Midbrain (tissue), 1 donor: Measurements from ENCODE around the gene SAPCD1.
"Not testable (repeated sequence)": the region's sequence is repeated elsewhere in the genome, so short reads cannot be mapped to it uniquely, and the experiment has no call there.

Source experiments
- DNase-seq: peaks from one replicate; lab custom pipeline; 2025; lab: John Stamatoyannopoulos, UW

The SAPCD1 gene

DNA sequence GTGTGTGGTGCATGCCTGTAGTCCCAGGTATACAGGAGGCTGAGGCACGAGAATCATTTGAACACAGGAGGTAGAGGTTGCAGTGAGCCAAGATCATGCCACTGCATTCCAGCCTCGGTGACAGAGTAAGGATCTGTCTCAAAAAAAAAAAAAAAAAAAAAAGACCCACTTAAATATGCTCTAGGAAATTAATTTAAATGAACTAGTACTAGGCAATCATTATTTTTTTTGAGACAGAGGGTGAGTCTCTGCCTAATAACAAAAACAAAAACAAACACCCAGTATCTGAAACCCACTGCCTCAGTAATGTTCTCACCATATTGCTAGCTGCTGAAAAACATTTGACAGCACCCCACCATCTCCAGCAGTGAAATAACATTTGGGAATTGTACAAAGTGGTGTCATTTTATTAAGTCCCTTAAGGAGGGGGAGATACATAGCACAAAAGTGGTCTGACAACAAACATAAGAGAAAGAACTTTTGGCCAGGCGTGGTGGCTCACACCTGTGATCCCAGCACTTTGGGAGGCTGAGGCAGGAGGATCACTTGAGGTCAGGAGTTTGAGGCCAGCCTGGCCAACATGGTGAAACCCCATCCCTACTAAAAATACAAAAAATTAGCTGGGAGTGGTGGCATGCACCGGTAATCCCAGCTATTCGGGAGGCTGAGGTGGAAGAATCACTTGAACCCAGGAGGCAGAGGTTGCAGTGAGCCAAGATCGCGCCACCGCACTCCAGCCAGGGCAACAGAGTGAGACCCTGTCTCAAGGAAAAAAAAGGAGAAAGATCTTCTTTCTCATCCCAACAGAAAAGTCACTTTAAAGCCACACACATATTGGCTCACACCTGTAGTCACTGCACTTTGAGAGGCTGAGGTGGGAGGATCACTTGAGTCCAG, 38.8 kb downstream of the SAPCD1 start:
- DNase-seq = not testable (repeated sequence)

DNA sequence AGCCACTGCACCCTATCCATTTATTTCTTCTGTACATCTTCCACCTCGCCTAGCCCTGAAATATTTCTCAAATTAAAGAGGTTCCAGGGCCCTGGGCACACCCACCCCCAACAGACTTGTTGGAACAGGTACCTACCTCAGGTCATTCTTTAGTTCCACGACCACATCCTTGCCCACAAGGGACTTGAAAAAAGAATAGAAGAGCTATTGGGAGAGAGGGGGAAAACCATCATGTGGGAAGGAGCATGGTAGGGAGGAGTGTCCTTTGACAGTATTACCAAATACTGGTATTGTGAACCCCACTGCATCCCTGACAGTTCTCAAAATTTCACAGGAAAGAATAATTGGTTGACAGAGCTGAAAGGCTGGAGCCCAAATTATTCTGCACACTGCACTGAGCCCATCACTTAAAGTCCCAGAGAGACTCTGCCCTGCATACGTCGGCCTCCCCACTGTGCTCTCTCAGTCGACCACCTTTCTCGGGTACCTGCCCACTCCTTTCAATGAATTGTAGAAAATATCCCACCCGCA, 43.5 kb downstream of the SAPCD1 start:
- DNase-seq = no peak

DNA sequence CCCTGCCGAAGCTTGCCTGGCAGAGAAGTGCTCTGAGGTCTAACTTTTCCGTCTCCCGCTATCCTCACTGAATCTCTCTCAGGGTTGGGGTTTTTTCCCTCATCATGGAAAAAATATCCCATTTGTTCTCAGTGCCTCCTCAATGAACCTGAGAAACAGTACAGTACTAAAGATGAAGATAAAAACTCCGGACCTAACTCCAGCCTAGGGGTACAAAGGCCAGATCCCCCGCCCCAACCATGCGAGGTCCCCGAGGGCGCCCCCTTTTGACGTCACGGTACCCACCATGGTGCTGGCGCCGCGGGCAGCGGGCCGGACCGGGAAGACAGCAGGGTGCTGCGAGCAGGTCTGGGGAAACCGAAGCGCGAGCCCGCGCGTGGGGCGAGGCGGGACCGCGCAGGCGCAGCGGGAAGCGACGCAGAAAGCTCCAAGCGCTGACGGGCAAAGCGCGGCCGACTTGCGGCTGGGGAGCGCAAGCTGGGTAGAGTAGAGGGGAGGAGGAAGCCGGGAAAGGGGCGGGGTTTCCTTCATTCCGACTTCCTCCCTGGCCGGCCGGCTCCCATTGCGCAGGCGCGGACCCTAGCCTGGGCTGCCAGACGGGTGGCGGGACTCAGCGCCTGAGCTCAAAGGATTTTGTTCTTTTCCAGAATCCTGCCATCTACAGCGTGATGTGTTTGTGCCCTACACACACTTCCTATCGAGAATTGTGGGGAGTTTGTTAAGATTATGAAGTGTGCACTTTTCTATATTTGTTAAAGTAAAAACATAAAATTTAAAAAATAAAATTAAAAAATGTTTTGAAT, 44.2 kb downstream of the SAPCD1 start, which contains the start of gene LSM2:
LSM2 (minus strand) TSS at position 497 of the 803 bp plus-strand sequence; CDS start at position 288, 209 bp downstream.
- DNase-seq = peak; percentile 98

DNA sequence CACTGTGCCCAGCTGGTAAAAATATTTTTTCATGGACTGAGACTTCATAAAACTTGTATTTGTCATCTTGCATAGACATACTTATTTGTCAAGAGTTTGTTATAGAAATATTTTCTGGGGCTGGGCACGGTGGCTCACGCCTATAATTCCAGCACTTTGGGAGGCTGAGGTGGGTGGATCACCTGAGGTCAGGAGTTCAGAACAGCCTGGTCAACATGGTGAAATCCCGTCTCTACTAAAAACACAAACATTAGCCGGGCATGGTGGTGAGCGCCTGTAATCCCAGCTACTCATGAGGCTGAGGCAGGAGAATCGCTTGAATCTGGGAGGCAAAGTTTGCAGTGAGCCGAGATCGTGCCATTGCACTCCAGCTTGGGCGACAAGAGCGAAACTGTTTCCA, 46.1 kb downstream of the SAPCD1 start:
- DNase-seq = not testable (repeated sequence)

DNA sequence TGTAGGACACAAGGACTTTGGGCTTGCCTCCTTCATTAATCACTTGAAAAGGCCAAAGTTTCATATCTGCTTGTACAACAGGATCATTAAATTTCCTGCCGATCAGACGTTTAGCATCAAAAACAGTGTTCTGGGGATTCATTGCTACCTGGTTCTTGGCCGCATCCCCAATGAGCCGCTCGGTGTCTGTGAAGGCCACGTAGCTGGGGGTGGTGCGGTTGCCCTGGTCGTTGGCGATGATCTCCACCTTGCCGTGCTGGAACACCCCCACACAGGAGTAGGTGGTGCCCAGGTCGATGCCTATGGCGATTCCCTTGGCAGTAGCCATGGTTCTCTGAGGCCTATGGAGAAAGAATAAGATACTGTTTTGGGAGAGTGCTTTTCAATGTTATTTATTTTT, 49.2 kb downstream of the SAPCD1 start:
- no peak for DNase-seq

DNA sequence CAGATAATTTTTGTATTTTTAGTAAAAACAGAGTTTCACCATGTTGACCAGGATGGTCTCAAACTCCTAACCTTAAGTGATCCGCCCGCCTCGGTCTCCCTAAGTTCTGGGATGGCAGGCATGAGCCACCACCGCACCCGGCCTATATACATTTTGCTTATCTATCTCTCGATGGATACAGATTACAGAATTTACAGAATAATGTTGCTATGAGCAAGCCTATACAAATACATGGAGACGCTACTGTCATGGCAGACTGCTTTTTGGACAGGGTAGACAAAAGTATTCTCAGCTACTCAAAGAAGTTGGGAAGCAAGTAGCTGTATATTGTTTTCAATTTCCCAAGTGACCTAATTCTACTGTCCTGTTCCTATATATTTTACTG, 51.0 kb downstream of the SAPCD1 start:
- DNase-seq = no peak
